Kidney (tissue), 14 donors: Measurements from ENCODE around the gene ZWILCH. TPM values are rescaled to one million over a fixed set of nuclear protein-coding genes. Genes with fewer than 3 reads are reported as not detected.

Source experiments
- DNase-seq, 5 donors: peaks; one replicate each; pipeline ENCODE4 v3.0.0-alpha.2; 2013 to 2020
- FAIRE-seq: peaks from 2 replicates; lab custom pipeline; 2012; peaks lifted over from hg19 to GRCh38; lab: Jason Lieb, UNC
- H3K27ac ChIP-seq, 2 donors: one replicate each; pipeline ENCODE4 v1.7.0; 2013; ENCODE audit warnings: low read depth in 2 of 2, low read length in 2 of 2, inconsistent platforms in 1 of 2
- H3K27me3 ChIP-seq: one replicate; pipeline ENCODE4 v1.7.1; 2013; ENCODE audit warnings: low read length, inconsistent platforms; ENCODE audit not compliant: control insufficient read depth, insufficient read depth
- H3K36me3 ChIP-seq, 3 donors: one replicate each; pipeline versions ENCODE4 v1.7.0 to v1.7.1; 2013; ENCODE audit warnings: low read length in 3 of 3, control low read depth in 1 of 3, inconsistent platforms in 1 of 3; ENCODE audit not compliant: insufficient read depth in 3 of 3, control insufficient read depth in 2 of 3
- H3K4me1 ChIP-seq, 3 donors: one replicate each; pipeline versions ENCODE4 v1.7.0 to v1.7.1; 2013; ENCODE audit warnings: low read length in 3 of 3, inconsistent platforms in 1 of 3, low read depth in 1 of 3; ENCODE audit not compliant: control insufficient read depth in 2 of 3, insufficient read depth in 2 of 3
- H3K4me3 ChIP-seq, 3 donors: one replicate each; pipeline versions ENCODE4 v1.7.0 to v1.8.1; 2013; ENCODE audit warnings: low read length in 3 of 3, control low read depth in 1 of 3, inconsistent platforms in 1 of 3
- H3K9ac ChIP-seq, 3 donors: one replicate each; pipeline versions ENCODE4 v1.7.0 to v1.7.1; 2013; ENCODE audit warnings: low read length in 3 of 3, control low read depth in 1 of 3, inconsistent platforms in 1 of 3
- H3K9me3 ChIP-seq, 3 donors: one replicate each; pipeline versions ENCODE4 v1.7.0 to v1.7.1; 2013; ENCODE audit warnings: low read length in 3 of 3, control low read depth in 1 of 3, inconsistent platforms in 1 of 3; ENCODE audit not compliant: control insufficient read depth in 2 of 3, insufficient read depth in 1 of 3
- CTCF ChIP-seq: IDR thresholded peaks from 3 replicates; pipeline ENCODE4 v1.5.1; 2012; ENCODE audit warnings: mild to moderate bottlenecking, moderate library complexity, borderline replicate concordance; ENCODE audit not compliant: insufficient read depth; ENCODE audit errors: extremely low read depth
- intact Hi-C: fragments of 100-400 bp; cut with DNase I; formaldehyde crosslinking; loops from one replicate; pipeline ENCODE4 v1.11.1; 2022
- polyA plus RNA-seq: library from polyadenylated mRNA; stranded (reverse); fragments of 350-450 nt; fragmentation: Illumina TruSeq; extraction: RNeasy Lipid Tissue Mini Kit (QIAGEN cat#74804); gene quantifications from one replicate; pipeline ENCODE4 v1.2.3, GENCODE V29; 2014; ENCODE audit warnings: low read depth, low replicate concordance; ENCODE audit not compliant: insufficient read depth
- total RNA-seq: library from RNA; stranded (reverse); fragmentation: NEBNext Ultra II Directional; extraction: Animal tissue kit (Norgen Biotek cat#: 25700); gene quantifications from one replicate; pipeline ENCODE4 v1.2.1, GENCODE V29; 2021
- donor health status: control.
- donor health status: control.
- donor health status: control.
- donor health status: control.
- donor health status: control.
- donor health status: DM: yes; HTN: yes; CAD: no.
- donor health status: Normal renal cell carcinoma (clear cell type).

The ZWILCH gene
- total and polyA plus RNA-seq, 2 donors from 2014 or later, result 3.0 to 9.0 TPM

- Histone ChIP-seq H3K27ac (no peak overlapping the region), H3K4me3 (peak overlapping the region; percentile 95 to 98 (median 97)), H3K9ac (peak overlapping the region in 2 of 3 donors; percentile 95 to 96), H3K4me1 (peaks cover 3 to 7% (median 5%) of the 10 kb centered on the region in 3 donors), H3K36me3 (peaks cover 3 to 17% (median 13%) of the 10 kb centered on the region in 3 donors), H3K27me3 (no peaks in the 10 kb centered on the region), H3K9me3 (no peaks in the 10 kb centered on the region)
- FAIRE-seq (no peak), DNase-seq (peak in 1 of 5 donors; percentile 19)
- no peak for TF ChIP-seq CTCF
- intact Hi-C loops, result no loop called here
Observed at GRCh38 chr15:66505818-66506217, 692 bp downstream of the ZWILCH start.

DNA sequence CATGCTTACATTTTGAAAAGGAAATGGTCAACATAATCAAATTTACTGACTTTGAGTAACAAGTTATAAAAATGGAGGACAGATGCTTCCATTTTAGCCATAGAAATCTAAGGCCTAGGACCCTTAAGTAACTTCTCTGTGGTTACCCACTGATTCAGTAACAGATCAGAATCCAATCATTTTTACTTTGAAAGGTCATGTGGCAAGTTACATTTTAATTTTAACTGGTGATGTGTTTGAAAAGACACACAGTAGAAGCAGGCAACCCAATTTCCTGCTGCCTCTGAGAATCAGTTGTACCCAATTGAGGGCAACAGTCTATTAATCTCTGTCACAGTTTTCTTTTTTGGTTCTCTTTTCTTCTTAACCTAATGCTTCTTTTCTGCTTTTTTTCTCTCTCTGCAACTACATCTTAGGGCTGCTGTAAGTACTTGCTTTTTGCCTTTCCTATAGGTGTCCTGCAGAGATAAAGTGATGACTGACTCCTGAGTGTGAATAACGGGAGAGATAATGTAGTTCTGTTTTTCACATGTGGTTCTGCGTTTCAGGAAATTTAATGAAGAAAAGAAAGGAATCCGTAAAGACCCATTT lies 3.3 kb downstream of the ZWILCH start:
- intact Hi-C loops, result no loop called here
- DNase-seq (no peak), FAIRE-seq (no peak)
- Histone ChIP-seq H3K9ac (no peak overlapping the region), H3K4me3 (no peak overlapping the region), H3K4me1 (peaks cover 2 to 5% (median 2%) of the 10 kb centered on the region in 3 donors), H3K27ac (no peak overlapping the region), H3K36me3 (no peaks in the 10 kb centered on the region), H3K9me3 (no peaks in the 10 kb centered on the region), H3K27me3 (no peaks in the 10 kb centered on the region)
- no peak for TF ChIP-seq CTCF

DNA sequence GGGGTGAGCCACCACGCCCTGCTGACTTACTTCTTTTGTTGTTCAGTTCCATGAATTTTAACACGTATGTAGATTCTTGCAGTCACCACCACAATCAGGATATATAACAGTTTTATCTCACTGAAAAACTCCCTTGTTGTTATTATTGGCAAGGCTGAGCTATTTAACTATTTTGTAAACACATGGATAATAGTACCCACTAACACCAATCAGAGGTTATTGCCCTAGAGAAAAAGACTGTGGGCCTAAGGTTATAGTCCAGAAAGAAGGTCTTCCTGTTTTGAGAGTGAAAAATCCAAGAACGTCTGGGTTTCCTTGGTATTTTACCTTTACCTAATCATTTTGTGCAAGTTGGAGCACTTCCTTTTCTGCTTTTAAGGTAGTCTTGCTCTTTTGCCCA lies 9.5 kb downstream of the ZWILCH start:
- intact Hi-C loops, result no loop called here
- H3K9ac ChIP-seq, result no peak overlapping the region
- H3K9me3 ChIP-seq, result no peaks in the 10 kb centered on the region
- H3K36me3 ChIP-seq, result no peaks in the 10 kb centered on the region
- H3K4me1 ChIP-seq, result no peaks in the 10 kb centered on the region
- no peak for TF ChIP-seq CTCF
- DNase-seq (no peak), FAIRE-seq (no peak)
- no peak overlapping the region for H3K4me3 ChIP-seq
- H3K27ac ChIP-seq, result no peak overlapping the region
- no peaks in the 10 kb centered on the region for H3K27me3 ChIP-seq
